GM21825 (cell line): ENCODE results near the gene AGBL2.
"Not testable (repeated sequence)": the region's sequence is repeated elsewhere in the genome, so short reads cannot be mapped to it uniquely, and the experiment has no call there.

Experiments
- ATAC-seq: cut with Tn5 transposase; IDR thresholded peaks from one replicate; pipeline ENCODE4 v1.9.1; 2021; ENCODE audit warnings: mild to moderate bottlenecking, moderate library complexity; ENCODE audit not compliant: unreplicated experiment

Gene AGBL2, protein sequence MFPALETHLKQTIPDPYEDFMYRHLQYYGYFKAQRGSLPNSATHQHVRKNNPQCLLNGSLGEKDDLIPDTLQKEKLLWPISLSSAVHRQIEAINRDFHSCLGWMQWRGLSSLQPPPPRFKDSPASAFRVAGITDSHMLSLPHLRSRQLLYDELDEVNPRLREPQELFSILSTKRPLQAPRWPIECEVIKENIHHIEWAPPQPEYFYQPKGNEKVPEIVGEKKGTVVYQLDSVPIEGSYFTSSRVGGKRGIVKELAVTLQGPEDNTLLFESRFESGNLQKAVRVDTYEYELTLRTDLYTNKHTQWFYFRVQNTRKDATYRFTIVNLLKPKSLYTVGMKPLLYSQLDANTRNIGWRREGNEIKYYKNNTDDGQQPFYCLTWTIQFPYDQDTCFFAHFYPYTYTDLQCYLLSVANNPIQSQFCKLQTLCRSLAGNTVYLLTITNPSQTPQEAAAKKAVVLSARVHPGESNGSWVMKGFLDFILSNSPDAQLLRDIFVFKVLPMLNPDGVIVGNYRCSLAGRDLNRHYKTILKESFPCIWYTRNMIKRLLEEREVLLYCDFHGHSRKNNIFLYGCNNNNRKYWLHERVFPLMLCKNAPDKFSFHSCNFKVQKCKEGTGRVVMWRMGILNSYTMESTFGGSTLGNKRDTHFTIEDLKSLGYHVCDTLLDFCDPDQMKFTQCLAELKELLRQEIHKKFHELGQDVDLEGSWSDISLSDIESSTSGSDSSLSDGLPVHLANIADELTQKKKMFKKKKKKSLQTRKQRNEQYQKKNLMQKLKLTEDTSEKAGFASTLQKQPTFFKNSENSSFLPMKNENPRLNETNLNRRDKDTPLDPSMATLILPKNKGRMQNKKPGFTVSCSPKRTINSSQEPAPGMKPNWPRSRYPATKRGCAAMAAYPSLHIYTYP

DNA sequence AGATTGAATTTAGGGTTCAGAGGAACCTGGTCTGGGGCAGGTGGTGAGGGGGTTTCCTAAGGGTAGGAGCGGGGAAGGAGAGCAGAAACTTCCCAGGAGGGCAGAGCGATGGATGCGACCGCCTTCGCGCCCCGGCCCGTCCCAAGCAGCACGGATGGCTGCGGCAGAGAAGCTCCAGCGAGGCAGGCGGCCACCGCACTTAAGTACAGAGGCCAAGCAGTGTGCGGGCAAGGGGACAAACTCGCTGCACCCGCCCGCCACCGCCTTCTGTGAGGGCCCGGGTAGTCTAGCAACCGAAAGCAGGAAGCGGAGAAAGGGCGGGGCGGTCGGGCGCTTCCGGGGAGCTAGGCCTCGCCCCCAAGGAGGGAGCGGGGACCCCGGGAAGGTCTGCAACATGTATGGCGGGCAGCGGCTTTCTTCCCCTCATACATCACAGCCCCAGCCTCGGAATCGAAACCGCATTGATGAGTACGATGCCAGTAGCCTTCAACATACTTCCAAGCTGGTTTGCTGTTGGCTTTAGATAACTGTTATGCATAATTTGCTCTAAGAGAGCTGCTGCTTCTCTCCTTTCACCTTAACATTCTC is at the start of gene AGBL2:
TSS of gene AGBL2 (minus strand) at position 288 of the 588 bp plus-strand sequence. CDS start 719 bp downstream, outside the sequence.
- ATAC-seq, result peak; percentile 98

DNA sequence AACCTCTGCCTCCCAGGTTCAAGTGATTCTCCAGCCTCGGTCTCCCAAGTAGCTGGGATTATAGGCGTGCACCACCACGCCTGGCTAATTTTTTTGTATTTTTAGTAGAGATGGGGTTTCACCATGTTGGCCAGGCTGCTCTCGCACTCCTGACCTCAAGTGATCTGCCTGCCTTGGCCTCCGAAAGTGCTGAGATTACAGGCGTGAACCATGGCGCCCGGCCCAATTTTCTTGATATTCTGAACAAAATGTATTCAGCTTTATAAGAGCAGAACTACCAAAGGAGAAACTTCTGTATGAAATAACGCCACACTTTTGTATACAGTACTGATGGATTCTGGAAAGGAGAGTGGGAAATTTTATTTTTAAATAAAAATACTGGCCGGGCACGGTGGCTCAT is 44.1 kb upstream of the AGBL2 start:
- not testable (repeated sequence) for ATAC-seq

DNA sequence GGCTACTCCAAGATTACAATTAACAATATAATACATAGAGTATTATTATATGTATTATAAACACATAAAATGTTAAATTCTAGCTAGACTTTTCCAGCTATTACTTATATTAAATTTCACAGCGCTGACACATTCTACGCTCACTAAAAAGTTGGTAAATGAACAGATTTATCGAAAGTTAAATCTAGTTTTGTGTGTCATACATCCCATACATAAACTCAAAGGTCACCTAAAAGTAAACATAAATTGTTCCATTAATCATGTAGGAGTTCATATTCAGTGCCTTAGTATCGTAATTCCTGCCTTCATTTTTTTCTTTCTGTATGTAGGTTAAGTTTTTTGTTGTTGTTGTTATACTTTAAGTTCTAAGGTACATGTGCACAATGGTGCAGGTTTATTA is 41.0 kb upstream of the AGBL2 start:
- ATAC-seq, result no peak

DNA sequence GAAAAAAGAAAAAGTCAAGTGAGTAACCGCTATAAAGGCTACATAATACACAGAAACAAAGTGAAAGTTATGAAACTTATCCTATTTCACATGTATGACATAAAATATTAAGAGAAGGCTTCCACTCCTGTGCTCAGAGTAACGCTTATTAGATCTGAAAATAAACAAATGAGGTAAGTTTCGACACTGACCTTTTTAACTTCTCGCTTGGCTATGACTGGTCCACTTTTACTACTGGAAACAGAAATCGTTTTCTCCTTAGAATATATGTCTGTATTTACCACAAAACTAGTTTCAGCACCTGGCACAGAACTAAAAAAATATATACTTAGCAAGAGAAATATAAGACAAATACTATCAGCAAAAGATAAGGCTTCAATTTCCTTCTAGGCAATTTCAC is 35.6 kb upstream of the AGBL2 start:
- no peak for ATAC-seq

DNA sequence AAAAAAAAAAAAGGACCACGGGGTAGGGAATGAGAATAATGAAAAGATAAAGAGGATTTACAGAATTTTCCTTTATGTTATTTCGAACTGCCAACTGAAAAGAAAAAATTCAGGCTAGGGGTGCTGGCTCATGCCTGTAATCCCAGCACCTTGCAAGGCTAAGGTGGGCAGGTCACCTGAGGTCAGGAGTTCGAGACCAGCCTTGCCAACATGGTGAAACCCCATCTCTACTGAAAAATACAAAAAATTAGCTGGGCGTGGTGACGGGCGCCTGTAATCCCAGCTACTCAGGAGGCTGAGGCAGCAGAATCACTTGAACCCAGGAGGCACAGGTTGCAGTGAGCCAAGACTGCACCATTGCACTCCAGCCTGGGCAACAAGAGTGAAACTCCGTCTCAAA is 27.3 kb upstream of the AGBL2 start:
- ATAC-seq, result not testable (repeated sequence)

DNA sequence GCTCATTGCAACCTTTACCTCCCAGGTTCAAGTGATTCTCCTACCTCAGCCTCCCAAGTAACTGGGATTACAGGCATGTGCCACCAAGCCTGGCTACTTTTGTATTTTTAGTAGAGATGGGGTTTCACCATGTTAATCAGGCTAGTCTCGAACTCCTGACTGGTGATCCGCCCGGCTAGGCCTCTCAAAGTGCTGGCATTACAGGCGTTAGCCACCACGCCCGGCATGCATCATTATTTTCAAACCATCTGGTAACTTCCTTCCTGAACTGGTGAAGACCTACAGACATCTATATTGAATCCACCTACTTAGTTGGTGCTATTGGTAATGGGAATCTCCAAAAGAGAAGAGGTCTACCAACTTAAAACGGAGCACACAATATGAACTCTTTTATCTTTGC is 22.6 kb upstream of the AGBL2 start:
- ATAC-seq, result not testable (repeated sequence)

DNA sequence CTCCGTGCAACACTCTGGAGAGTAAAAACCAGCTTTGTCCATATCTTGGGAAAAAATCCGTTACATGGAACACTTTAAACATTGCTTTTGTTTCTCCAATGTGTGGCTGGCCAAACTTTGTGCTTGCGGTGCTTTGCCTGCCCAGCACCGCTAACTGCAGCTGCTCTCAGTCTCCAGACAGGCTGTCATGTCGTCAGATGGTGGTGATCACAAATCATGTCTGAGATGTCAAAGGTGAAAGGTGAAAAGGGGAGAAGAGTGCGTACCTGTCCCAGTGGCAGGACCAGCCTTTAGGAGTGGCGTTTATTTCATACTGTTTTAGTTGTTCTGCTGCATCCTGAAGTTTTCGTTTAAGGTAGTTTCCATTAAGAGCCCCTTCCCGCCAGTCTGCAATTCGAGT is 17.1 kb upstream of the AGBL2 start:
- ATAC-seq, result no peak

DNA sequence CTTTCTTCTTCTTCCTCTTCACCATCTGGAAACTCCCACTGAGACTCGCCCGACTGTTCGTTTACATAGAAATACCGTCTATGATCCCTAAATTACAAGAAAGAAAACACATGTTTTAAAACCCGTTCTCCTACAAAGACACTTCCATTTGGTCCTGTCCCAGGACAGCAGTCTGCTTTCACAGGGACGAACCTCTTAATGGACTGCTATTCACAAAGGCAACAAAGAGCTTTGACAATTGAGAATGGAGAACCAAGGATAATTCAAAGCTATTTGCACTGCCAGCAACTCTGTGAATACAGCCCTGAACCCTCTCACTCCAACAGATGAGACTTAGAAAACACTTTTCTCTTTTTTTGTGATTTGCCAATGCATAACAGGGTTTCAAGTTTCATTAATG is 16.3 kb upstream of the AGBL2 start:
- ATAC-seq, result no peak

DNA sequence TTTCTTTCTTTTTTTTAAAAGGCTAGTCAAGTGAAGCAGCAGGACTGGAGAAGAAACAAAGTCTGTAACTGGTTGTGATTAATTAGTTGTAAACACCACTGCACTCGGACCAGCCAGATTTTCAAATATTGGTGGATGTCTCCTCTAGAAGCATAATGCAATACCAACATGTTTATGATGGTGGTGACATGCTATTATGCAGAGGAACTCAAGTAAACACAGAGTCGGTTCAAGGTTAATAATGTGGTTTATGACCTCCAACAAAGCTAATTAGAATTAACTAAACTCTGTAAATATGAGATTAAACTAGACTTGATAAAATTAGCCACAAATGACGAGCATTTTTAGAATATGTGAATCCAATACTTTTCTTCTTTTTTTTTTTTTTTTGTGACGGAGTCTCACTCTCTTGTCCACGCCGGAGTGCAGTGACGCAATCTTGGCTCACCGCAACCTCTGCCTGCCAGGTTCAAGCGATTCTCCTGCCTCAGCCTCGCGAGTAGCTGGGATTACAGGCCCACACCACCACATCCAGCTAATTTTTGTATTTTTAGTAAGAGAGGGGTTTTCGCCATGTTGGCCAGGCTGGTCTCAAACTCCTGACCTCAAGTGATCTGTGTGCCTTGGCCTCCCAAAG is 11.8 kb upstream of the AGBL2 start:
- ATAC-seq, result no peak

DNA sequence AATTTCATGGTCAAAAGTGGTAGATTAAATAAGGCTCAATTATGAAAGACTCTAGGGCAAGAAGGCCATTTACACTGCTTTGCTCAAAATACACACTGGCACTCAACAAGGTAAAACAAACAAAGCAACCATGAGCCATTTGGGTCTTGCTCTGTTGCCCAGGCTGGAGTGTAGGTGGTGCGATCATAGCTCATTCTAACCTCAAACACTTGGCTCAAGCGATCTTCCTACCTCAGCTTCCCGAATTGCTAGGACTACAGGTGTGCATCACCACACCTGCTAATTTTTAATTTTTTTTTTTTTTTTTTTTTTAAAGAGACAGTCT is 10.9 kb upstream of the AGBL2 start:
- no peak for ATAC-seq

DNA sequence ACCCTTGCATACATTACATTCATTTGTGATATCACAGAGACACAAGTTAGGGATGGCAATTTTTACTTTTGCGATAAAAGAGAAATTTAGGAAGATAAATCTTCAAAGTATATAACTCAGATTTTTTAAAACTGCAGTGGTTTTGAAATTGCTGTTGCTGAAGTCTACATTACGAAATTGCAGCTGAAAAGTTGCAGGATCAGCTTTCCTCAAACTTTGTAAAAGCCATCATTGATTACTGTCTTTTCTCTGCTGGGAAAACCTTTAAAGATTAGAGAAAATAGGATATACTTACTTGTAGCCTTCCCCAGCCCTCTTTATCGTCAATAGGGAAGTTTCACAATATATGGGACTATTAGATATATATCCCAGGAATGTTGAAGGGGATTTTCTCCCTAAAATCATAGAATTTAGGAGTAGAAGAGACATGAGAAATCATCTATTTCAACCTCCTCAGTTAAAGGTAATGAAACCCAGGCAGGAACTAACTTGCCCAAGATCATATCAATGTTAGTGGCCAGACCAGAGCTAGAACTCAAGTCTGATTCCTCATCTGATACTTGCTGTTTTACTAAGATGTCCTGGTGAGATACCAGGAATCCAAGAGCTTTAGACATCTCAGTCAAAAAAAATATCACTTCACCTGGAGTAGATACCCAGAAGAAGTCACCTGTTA is 10.4 kb upstream of the AGBL2 start:
- no peak for ATAC-seq

DNA sequence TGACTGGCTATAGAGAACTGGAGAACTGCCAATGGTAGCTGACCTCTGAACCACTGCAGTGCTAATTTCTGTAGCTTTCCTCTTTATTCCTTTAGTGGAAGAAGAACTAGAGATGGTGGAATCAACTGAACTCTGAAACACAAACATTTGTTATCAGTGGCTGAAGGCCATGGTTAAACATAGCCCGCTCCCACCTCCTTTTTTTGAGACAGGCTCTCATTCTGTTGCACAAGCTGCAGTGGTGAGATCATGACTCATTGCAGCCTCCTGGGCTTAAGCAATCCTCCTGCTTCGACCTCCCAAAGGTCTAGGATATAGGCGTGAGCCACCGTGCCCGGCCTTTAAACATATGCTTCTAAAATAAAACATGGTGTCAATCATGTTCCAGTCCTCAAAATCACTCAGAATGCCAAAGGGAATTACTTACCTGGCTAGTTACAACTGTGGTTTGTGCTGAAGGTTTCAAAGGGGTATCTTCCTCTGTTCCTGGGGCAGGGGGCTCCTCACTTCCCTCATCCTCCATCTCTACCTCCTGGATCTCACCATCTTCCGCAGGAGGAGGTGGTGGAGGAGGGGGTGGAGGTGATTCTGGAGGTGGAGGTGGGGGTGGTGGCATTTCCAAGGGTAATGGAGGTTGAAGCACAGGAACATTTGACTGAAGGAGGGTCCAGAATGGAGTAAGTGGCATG is 9.0 kb upstream of the AGBL2 start:
- ATAC-seq, result no peak

DNA sequence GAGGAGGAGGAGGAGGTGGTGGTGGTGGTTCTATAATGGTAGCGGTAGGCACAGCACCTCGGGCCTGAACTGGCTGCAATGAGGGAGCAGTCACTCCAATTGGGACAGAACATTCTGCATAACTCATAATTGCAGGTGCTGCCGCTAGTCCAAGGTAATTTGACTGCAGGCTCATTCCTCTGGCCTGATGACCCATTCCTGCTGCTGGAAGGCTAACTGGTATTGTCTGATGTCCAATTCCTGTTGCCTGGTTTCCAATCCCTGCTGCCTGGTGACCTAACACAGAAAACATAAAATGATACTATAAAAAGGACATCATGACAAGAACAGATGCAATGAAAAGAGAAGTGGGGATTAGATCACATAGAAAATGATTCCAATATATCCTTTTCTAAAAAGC is 7.9 kb upstream of the AGBL2 start:
- ATAC-seq, result no peak

DNA sequence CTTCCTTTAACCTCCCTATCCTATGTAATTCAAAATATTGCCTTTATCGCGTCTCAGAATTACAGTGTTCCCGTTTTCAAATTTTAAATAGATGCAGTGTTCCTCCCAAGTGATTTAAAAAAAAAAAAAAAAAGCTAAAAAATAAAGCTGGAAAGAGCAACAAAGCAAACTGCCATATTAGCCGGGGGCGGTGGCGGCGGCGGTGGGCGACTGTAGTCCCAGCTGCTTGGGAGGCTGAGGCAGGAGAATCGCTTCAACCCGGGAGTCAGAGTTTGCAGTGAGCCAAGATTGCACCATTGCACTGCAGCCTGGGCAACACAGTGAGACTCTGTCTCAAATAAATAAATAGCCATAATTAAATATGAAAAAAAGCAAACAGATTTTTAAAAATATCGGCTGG is 5.5 kb upstream of the AGBL2 start:
- ATAC-seq, result no peak

DNA sequence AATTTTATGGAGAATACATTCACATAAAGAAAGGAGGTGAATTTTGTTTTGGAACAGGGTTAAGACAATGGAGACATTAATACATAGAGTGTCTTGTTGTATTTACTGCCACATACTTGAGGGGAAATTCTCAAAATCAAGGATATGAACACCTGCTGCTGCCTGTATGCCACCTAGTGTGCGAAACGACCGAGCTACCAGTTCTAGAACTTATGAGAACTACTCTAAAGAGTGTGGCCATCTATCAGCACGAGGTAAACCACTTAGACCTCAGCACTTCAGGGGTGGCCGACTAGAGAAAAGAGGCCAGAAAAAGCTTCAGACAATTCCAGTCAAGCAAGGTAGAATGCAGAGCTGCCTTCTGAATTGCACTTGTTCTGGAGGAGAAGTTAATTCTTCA is 1.5 kb upstream of the AGBL2 start:
- ATAC-seq, result no peak

DNA sequence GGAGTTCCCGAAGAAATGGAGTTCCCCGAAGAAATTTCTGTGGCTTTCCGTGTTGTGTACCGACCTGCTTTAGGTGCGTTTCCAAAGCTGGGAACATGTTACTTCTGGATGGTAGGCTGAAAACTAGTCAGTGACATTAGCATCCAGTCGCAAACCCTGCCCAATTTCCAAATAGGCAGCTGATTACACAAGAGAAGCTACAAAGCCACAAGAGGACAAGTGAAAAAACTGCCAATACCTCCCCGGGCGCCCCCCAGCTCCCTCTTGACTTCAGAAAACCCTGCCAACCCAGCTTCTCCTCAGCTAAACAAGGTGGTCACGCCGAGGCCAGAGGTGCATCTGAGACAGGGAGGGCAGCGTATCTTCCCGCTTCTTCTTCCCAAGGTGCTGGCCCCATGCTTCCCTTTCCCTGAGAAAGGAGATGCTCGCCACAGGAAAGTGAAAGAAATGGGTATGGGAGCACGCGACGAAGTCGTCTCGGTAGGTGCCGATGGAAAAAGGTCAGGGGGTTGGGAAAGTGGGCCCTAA is 551 bp downstream of the AGBL2 start:
- no peak for ATAC-seq

DNA sequence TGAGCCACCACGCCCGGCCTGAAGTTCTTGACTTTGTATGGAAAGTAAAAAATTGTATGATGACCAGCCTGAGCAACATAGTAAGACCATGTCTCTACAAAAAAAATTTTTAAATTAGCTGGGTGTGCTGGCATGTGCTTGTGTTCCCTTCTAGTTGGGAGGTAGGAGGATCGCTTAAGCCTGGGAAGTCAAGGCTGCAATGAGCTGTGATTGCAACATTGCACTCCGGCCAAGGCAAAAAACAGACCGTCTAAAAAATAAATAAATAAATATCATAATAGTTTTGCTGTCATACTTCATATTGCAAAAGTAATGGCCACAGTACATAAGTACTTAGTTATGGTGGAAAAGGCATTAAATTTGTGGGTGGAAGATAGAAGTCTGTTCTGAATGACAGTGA is 3.4 kb downstream of the AGBL2 start:
- no peak for ATAC-seq

DNA sequence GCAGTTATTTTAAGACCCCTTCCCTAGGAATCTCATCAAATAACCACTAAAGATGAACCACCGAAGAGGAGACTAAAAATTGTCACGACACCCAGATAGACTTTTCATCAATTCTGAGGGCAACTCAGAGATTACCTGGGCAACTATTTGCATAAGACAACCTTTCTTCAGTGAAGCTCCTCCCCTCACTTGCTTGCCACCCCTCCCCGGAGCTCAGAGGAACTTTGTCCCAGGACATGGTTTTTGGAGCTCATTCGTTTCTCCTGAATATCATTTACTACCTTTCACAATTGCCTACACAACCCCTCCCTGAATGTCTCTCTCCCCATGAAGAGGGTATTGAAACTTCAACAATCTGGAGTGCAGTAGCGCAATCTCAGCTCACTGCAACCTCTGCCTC is 3.9 kb downstream of the AGBL2 start:
- ATAC-seq, result no peak

DNA sequence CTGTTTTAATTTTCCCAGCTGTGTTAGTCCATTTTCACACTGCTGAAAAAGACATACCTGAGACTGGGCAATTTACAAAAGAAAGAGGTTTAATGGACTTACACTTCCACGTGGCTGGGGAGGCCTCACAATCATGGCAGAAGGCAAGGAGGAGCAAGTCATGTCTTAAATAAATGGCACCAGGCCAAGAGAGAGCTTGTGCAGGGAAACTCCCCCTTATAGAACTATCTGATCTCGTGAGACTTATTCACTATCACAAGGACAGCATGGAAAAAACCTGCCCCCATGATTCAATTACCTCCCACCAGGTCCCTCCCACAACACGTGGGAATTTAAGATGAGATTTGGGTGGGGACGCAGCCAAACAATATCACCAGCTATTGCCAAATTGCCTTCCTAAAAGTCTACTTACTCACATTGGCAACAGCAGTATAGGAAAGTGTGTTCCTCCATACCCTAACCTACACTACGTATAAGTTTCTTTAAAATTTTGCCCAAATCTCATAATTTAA is 7.8 kb downstream of the AGBL2 start:
- ATAC-seq, result not testable (repeated sequence)

DNA sequence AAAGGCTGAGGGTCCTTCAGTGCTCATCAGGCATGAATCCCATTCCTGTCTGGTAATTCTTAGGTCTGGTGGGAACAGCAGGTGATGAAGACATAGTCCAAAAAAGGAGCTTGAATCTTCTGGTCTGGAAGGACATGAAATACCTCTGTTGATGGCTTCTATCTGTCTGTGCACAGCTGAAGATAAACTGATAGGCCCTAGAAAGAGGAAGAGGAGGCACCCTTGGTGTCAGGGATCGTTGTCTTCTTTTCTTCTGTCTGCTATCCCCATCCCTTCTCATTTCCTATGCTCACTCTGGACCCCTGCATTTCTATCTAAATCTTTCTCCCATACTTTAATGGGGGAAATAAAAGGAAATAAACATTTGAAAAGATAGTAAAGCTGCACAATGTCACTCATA is 9.4 kb downstream of the AGBL2 start:
- no peak for ATAC-seq
